ENCODE data around the gene CAV2.
"Not testable (repeated sequence)": the region's sequence is repeated elsewhere in the genome, so short reads cannot be mapped to it uniquely, and the experiment has no call there.

The CAV2 gene

GRCh38 chr7:116463956-116464355 is 35.6 kb upstream of the CAV2 start:
- TF ChIP-seq CTCF (conservative IDR thresholded peaks at IDR 0.05) = no peak
- no peak overlapping the region for H3K27ac ChIP-seq

- no peak overlapping the region for H3K27ac ChIP-seq
- no peak for TF ChIP-seq CTCF (conservative IDR thresholded peaks at IDR 0.05)
Observed at GRCh38 chr7:116464375-116464774, 35.2 kb upstream of the CAV2 start.

- TF ChIP-seq CTCF (conservative IDR thresholded peaks at IDR 0.05) = no peak
- H3K27ac ChIP-seq = no peak overlapping the region
Observed at GRCh38 chr7:116465125-116465524, 34.4 kb upstream of the CAV2 start.

- TF ChIP-seq CTCF (conservative IDR thresholded peaks at IDR 0.05) = no peak
- no peak overlapping the region for H3K27ac ChIP-seq
Observed at GRCh38 chr7:116468534-116468933, 31.0 kb upstream of the CAV2 start.

GRCh38 chr7:116477625-116478024 is 21.9 kb upstream of the CAV2 start:
- H3K27ac ChIP-seq = no peak overlapping the region
- no peak for TF ChIP-seq CTCF (conservative IDR thresholded peaks at IDR 0.05)

GRCh38 chr7:116478834-116479233 is 20.7 kb upstream of the CAV2 start:
- TF ChIP-seq CTCF (conservative IDR thresholded peaks at IDR 0.05) = no peak
- H3K27ac ChIP-seq = no peak overlapping the region

GRCh38 chr7:116483271-116483942 is 16.1 kb upstream of the CAV2 start:
- H3K27ac ChIP-seq = no peak overlapping the region
- TF ChIP-seq CTCF (conservative IDR thresholded peaks at IDR 0.05) = no peak

- H3K27ac ChIP-seq = not testable (repeated sequence)
Observed at GRCh38 chr7:116484389-116484788, 15.1 kb upstream of the CAV2 start.

Measured in VCaP (cell line).